Glutamatergic neuron (in vitro differentiated cells): ENCODE data around the gene NT5C3A. TPM values are rescaled to one million over a fixed set of nuclear protein-coding genes. Genes with fewer than 3 reads are reported as not detected.

Experiments
- DNase-seq: peaks from one replicate; pipeline ENCODE4 v3.0.0; 2022
- H3K27ac Mint-ChIP-seq: one replicate; pipeline ENCODE4 v1.8.0; 2020; ENCODE audit warnings: mild to moderate bottlenecking, mixed read lengths, inconsistent platforms; ENCODE audit not compliant: unreplicated experiment
- H3K27me3 Mint-ChIP-seq: one replicate; pipeline ENCODE4 v1.8.0; 2020; ENCODE audit warnings: mild to moderate bottlenecking, moderate library complexity, mixed read lengths, inconsistent platforms; ENCODE audit not compliant: unreplicated experiment
- H3K36me3 Mint-ChIP-seq: one replicate; pipeline ENCODE4 v1.8.0; 2020; ENCODE audit warnings: mild to moderate bottlenecking, mixed read lengths, inconsistent platforms; ENCODE audit not compliant: unreplicated experiment
- H3K4me1 Mint-ChIP-seq: one replicate; pipeline ENCODE4 v1.8.0; 2020; ENCODE audit warnings: mild to moderate bottlenecking, low read depth, mixed read lengths, inconsistent platforms; ENCODE audit not compliant: unreplicated experiment
- H3K4me3 Mint-ChIP-seq: one replicate; pipeline ENCODE4 v1.8.0; 2020; ENCODE audit warnings: mild to moderate bottlenecking, mixed read lengths, inconsistent platforms; ENCODE audit not compliant: unreplicated experiment
- H3K9me3 Mint-ChIP-seq: one replicate; pipeline ENCODE4 v1.8.0; 2020; ENCODE audit warnings: mild to moderate bottlenecking, moderate library complexity, mixed read lengths, inconsistent platforms; ENCODE audit not compliant: unreplicated experiment
- CTCF ChIP-seq: fragments of 200-600 bp; sonication (generic); IDR thresholded peaks from one replicate; pipeline ENCODE4 v1.5.0; 2021; ENCODE audit not compliant: partially characterized antibody, unreplicated experiment
- total RNA-seq: library from RNA; stranded (reverse); fragmentation: NEBNext Ultra II Directional; extraction: Animal tissue kit (Norgen Biotek cat#: 25700); gene quantifications from one replicate; pipeline ENCODE4 v1.2.1, GENCODE V29; 2021; ENCODE audit not compliant: unreplicated experiment

NT5C3A gene
- total RNA-seq, 1 donor from 2014 or later, result 35.9 TPM

- Mint-ChIP-seq H3K4me1 (no peaks in the 10 kb centered on the region), H3K27ac (no peak overlapping the region), H3K27me3 (no peaks in the 10 kb centered on the region), H3K36me3 (no peaks in the 10 kb centered on the region), H3K9me3 (no peaks in the 10 kb centered on the region), H3K4me3 (no peak overlapping the region)
- no peak for DNase-seq
- no peak for TF ChIP-seq CTCF
Measured at GRCh38 chr7:33041631-33042428, 20.7 kb downstream of the NT5C3A start.

- H3K4me1 Mint-ChIP-seq, result no peaks in the 10 kb centered on the region
- no peaks in the 10 kb centered on the region for H3K36me3 Mint-ChIP-seq
- TF ChIP-seq CTCF, result no peak
- DNase-seq, result no peak
- no peaks in the 10 kb centered on the region for H3K9me3 Mint-ChIP-seq
- no peaks in the 10 kb centered on the region for H3K27me3 Mint-ChIP-seq
- H3K27ac Mint-ChIP-seq, result no peak overlapping the region
- no peak overlapping the region for H3K4me3 Mint-ChIP-seq
Measured at GRCh38 chr7:33040803-33041516, 21.6 kb downstream of the NT5C3A start.

GRCh38 chr7:33039903-33040292, 22.7 kb downstream of the NT5C3A start:
- no peak for DNase-seq
- H3K4me3 Mint-ChIP-seq, result no peak overlapping the region
- H3K9me3 Mint-ChIP-seq, result no peaks in the 10 kb centered on the region
- TF ChIP-seq CTCF, result no peak
- H3K4me1 Mint-ChIP-seq, result no peaks in the 10 kb centered on the region
- H3K27ac Mint-ChIP-seq, result no peak overlapping the region
- H3K27me3 Mint-ChIP-seq, result no peaks in the 10 kb centered on the region
- H3K36me3 Mint-ChIP-seq, result no peaks in the 10 kb centered on the region

GRCh38 chr7:33039257-33039902, 23.2 kb downstream of the NT5C3A start:
- Mint-ChIP-seq H3K4me3 (no peak overlapping the region), H3K36me3 (no peaks in the 10 kb centered on the region), H3K27ac (no peak overlapping the region), H3K27me3 (no peaks in the 10 kb centered on the region), H3K4me1 (no peaks in the 10 kb centered on the region), H3K9me3 (no peaks in the 10 kb centered on the region)
- TF ChIP-seq CTCF, result no peak
- DNase-seq, result no peak
